ENCODE results near the gene C10orf53.

DNA sequence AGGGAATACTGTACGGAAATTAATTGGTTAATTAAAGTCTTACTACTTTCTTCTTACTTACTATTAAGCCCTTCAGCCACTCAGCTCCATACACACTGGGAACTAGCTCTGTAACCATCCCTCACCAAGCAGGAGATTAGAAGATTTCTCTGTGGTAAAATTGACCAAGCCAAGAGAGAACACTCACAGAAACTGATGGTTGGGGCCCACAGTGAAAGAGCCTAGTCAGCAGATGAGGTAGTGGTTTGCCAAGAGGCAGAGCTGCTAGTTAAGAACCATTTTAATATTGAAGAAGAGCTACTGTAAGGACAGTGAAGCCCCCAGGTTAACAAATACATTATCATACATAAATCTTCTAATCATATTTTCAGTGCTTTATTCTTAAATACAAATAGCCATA, 21.8 kb upstream of the C10orf53 start:
- TF ChIP-seq CTCF (tag by site-specific recombination; IDR thresholded peaks at IDR 0.05) = no peak
- no peak for TF ChIP-seq ZNF473 (tag by site-specific recombination; IDR thresholded peaks at IDR 0.05)
- TF ChIP-seq ELK4 (IDR thresholded peaks at IDR 0.05; ENCODE audit: borderline replicate concordance, low read depth, low read length) = no peak
- TF ChIP-seq ZBTB1 (tag by site-specific recombination; IDR thresholded peaks at IDR 0.05) = no peak
- no peak for TF ChIP-seq ZNF660 (tag by site-specific recombination; IDR thresholded peaks at IDR 0.05)
- no peak for TF ChIP-seq ZNF16 (tag by site-specific recombination; IDR thresholded peaks at IDR 0.05; ENCODE audit: low read depth)
- no peak for TF ChIP-seq ZNF292 (tag by site-specific recombination; IDR thresholded peaks at IDR 0.05; ENCODE audit: borderline replicate concordance, low read depth)
- TF ChIP-seq ZNF184 (tag by site-specific recombination; IDR thresholded peaks at IDR 0.05) = no peak
- no peak for TF ChIP-seq ZNF768 (tag by site-specific recombination; IDR thresholded peaks at IDR 0.05)
- no peak for TF ChIP-seq ZNF426 (tag by site-specific recombination; IDR thresholded peaks at IDR 0.05)
- TF ChIP-seq, protein P1, sequence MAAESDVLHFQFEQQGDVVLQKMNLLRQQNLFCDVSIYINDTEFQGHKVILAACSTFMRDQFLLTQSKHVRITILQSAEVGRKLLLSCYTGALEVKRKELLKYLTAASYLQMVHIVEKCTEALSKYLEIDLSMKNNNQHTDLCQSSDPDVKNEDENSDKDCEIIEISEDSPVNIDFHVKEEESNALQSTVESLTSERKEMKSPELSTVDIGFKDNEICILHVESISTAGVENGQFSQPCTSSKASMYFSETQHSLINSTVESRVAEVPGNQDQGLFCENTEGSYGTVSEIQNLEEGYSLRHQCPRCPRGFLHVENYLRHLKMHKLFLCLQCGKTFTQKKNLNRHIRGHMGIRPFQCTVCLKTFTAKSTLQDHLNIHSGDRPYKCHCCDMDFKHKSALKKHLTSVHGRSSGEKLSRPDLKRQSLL (tag by site-specific recombination; IDR thresholded peaks at IDR 0.05) = no peak
